HL-60/S4 (cell line): ENCODE measurements around the gene GDPD5.

Experiments used
- in situ Hi-C: fragments of 300-500 bp; cut with MboI; formaldehyde crosslinking; loops from 2 replicates; pipeline ENCODE4 v1.14.3; 2022; ENCODE audit warnings: low sequenced_read_pairs

GDPD5 gene

GRCh38 chr11:75558939-75559843 is 33.5 kb upstream of the GDPD5 start:
- in situ Hi-C loops, result no loop called here

DNA sequence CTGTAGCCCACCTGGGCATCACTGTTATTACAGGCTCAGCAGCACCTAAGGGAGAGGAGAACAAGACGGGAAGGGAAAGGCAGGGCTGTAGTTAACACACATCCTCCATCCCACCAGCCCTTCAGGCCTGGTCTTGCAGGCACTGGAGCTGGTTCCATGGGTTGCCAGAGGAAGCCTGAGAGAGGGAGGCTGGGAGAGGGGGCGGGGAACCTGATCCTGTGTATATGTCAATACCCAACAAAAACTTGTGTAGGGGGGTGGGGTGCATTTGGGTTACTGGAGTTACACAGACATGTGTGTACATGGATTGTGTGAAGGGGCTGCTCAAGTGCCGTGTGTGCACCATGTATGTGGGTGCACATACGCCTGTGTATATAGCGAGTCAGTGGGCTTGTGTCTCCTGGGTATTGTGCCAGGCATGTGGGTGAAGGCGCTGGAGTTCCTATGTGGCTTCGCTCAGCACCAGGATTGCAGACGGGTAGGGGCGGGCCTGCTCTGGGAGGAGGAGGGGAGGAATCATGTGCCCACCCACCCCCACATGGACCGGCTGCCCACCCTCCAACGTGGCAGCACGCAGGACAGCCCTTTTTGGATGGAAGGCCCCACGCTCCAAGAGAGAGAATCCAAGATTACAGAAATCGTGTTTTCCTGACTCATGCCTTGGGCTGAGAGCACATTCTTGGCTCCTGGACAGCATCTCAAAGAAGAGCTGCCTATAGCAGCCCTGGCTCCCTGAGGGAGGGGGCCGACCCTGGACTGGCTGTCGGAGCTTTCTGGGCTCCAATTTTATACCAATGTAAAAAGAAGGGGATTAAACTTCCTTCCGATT is 32.1 kb upstream of the GDPD5 start:
- in situ Hi-C loops, result no loop called here

DNA sequence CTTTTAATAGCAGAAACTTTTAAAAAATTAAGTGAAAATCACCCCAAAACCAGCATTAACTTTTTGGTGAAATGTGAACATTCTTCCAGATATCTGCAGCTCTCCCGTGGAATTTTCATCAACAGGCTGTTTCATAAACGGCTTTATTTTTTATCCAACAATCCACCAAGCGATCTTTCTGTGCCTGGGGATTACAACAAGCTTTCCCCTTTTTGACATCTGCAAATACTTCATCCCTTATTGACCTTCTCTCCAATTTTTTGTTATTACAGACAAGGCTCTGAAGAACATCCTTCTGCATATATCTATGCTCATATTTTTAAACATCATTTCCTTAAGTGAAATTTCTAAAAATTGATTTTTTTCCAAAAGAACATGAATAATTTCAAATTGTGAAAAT is 30.5 kb upstream of the GDPD5 start:
- in situ Hi-C loops, result no loop called here

DNA sequence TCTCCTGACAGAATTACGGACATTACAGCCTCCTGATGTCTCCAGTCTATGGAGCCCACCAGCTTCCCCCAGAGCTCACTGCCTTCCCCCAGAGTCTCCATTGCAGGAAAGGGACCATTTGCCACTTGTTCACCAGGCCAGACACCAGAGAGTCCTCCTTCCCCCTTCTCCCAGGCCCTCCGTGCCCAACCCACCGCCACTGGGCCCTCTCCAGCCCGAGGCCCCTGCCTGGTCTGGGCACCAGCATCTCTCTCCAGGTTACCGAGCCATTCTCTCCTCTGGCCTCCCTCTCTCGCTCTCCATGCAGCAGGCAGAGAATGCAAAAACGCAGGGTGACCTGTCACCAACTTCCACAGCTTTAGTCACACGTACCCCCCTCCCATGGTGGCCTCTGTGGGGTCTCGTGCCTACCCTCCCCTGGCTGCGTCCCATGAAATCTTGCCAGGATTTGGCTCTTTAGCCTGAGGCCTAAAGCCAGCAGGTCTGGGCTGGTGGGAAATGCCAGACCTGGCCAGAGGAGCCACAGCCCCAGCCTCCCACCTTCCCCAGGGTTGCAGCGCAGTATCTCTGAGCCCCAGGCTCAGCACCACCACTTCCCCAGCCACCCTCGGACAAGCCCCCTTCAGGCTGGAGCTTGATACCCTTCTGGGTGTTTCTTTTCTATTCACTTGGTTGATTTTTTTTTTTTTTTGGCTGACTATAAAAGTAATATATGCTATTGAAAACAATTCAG is 29.5 kb upstream of the GDPD5 start:
- in situ Hi-C loops, result no loop called here

DNA sequence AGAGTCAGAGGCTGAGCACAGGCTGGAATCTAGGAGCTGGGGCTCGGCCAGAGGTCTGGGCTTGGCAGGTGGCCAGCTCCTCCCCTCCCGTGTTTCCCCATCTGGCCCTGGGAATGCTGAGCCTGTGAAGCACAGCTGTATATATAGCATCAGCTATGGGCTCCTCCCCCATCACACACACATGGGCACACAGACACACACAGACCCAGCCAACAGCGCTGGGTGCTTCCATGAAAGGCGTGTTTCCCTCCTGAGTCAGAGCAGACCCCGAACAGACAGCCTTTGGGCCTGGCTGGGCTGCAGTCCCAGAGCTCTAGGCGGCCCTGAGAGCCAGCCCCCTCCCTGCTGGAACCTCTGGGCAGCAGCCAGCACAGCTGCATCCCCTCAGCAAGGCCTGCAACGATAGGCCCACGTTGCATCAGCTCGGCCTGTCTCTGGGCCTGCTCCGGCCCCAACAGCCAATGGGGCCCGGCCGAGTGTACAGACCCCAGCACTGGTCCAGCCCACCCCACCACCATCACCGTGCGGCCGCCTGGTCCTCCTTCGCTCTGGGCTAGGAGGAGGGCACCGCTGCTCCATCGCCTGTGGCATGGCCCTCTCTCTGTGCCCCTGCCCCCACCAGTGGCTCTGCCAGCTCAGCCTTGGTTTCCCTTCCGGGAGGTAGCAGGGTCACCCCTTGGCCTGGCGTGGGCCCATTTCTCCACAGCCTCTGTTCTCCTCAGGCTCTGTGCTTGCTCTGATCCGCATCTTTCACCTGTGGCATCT is 28.7 kb upstream of the GDPD5 start:
- in situ Hi-C loops, result no loop called here

GRCh38 chr11:75553889-75554257 is 28.1 kb upstream of the GDPD5 start:
- in situ Hi-C loops, result no loop called here

DNA sequence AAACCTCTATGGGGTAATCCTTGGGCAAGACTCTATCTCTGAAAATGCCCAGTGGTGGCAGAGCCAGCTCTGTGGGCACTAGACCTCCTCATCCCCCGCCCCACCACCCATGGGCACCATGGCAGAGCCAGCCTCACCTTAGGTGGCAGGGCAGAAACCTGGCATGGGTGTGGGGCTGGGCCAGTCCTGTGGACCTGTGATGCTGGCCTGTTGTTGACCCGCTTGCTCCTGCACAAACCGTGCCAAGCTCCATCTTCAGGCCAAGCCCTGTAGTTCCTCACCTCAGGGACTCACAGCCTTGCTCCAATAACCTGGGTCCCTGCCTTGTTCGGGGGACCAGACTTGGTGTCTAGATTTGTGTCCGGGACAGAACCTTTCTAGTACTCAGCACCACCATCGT is 27.4 kb upstream of the GDPD5 start:
- in situ Hi-C loops, result no loop called here

DNA sequence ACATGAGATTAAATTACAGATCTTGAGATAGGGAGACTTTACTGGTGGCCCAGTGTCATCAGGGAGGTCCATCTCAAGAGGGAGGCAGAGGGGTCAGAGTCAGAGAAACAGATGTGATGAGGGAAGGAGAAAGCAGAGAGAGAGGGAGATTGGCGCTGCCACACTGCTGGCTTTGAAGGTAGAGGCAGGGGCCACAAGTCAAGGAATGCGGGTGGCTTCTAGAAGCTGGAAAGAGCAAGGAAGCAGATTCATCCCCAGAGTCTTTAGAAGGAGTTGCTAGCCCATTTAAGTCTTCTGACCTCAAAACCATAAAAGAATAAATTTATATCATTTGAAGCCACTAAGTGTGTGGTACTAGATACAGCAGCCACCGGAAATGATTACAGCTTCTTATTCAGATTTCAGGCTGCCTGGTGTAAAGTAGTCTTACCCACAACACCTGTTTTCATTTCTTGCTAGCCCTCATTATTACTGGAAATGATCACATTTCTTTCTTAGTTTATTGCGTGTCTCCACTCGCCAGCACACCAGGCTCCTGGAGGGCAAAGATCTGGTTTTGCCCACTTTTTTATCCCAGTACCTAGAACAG is 23.7 kb upstream of the GDPD5 start:
- in situ Hi-C loops, result loop anchor here (25.0 kb wide), 1 partner anchor 262 kb away; no protein-coding TSS in a partner anchor

- in situ Hi-C loops, result loop anchor here (25.0 kb wide), 1 partner anchor 261 kb away; no protein-coding TSS in a partner anchor
Measured at GRCh38 chr11:75548595-75549272, 23.0 kb upstream of the GDPD5 start.

GRCh38 chr11:75547617-75548058 is 21.9 kb upstream of the GDPD5 start:
- in situ Hi-C loops, result loop anchor here (25.0 kb wide), 1 partner anchor 260 kb away; no protein-coding TSS in a partner anchor

- in situ Hi-C loops, result loop anchor here (25.0 kb wide), 1 partner anchor 260 kb away; no protein-coding TSS in a partner anchor
Measured at GRCh38 chr11:75547177-75547576, 21.4 kb upstream of the GDPD5 start.

- in situ Hi-C loops, result loop anchor here (25.0 kb wide), 1 partner anchor 257 kb away; no protein-coding TSS in a partner anchor
Measured at GRCh38 chr11:75543806-75544205, 18.1 kb upstream of the GDPD5 start.

DNA sequence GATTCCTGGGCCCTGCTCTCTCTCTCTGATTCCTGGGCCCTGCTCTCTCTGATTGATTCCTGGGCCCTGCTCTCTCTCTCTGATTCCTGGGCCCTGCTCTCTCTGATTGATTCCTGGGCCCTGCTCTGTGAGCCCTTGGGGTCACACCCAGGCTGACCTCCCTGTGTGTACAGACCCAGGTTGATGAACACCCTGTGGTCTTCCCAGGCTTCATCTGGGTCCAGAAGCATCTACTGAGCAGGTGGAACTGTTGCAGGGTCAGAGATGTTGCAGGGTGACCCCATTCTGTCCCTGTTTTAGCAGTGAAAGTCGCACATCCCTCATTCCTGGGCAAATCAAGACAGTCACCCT is 16.3 kb upstream of the GDPD5 start:
- in situ Hi-C loops, result loop anchor here (25.0 kb wide), 1 partner anchor 255 kb away; no protein-coding TSS in a partner anchor

- in situ Hi-C loops, result loop anchor here (25.0 kb wide), 1 partner anchor 254 kb away; no protein-coding TSS in a partner anchor
Measured at GRCh38 chr11:75541193-75542087, 15.7 kb upstream of the GDPD5 start.

DNA sequence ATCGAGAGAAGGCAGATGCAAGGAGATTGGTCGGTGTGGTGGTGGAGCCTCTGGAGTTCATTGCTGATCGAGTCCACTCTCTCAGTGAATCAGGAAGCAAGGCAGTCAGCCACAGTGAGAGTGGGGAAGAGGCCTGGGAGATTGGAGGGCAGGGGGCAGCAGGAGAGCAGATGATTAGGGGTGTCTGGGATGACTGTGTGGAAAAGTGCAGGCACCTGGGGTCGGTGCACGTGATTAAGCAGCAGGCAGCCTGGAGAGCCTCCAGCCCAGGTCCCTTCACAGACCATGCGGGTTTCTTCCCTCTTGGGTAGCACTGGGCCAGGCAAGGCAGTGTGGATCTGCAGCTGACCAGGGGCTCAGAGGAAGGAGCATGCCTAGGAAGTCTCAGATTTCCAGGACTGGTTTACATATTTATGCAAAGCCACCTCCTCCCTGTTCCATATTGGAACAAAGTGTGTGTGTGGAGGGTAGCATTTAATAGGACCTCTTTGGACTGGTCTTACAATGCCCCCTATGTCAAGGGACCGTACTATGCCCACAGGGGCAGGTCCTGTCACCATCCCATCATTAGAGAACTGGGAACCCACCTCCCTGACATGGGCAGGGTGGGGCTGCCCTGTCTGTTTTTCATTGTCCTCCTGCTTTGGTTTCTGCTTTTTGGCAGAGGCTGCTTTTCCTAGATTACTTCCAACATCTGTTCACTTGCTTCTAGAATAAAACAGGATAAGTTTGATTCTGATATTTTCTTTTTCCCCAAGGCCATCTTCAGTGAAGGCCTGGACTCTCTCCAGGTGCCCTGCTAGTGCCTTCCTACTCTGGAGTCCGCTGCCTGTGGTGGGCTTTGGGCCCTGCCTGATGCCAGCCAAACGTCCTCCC is 14.0 kb upstream of the GDPD5 start:
- in situ Hi-C loops, result loop anchor here (25.0 kb wide), 1 partner anchor 252 kb away; no protein-coding TSS in a partner anchor

DNA sequence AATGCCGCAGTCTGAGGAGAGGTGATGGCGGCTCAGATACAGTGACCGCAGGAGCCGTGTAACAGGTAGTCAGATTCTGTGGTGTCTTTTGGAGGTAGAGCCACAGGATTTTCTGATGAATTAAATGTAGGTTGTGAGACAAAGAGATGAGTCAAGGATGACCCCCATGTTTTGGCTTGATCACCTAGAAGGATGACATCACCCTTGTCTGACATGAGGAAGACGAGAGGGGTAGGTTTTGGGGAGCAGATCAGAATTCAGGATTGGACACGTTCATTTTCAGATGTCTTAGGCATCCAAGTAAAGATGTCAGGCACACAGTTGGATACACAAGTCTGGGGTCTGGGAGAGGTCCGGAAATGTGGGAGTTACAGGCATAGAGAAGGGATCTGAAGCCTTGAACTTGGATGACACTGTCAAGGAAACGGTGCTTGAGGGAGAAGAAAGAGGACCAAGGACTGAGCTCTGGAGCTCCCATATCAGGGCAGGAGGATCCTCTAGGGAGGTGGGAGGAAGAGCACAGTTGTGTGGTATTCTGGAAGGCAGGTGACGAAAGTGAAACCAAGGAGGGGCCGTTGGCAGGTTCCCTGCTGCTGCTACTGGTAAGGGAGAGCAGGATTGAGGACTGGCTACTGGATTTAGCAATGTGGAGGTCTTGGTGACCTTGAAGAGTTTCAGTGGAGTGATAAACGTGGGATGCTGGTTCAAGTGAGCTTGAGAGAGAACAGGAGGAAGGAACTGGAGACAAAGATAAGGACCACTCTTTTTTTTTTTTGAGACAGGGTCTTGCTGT is 12.6 kb upstream of the GDPD5 start:
- in situ Hi-C loops, result loop anchor here (25.0 kb wide), 1 partner anchor 251 kb away; no protein-coding TSS in a partner anchor
